ENCODE data around the gene MEX3C.

GRCh38 chr18:51151568-51152511 is 45.6 kb downstream of the MEX3C start:
- TF ChIP-seq CTCF (IDR thresholded peaks at IDR 0.05) (no peak), EZH2 (IDR thresholded peaks at IDR 0.05) (no peak)
